Hematopoietic multipotent progenitor cell treated with erythropoietin and hydrocortisone succinate and interleukin-3 and kit ligand, for 8 days (in vitro differentiated cells): ENCODE measurements around the gene SHISAL1.

Experiments used
- DNase-seq: peaks from one replicate; pipeline ENCODE4 v3.0.0-alpha.2; 2015

Gene SHISAL1

DNA sequence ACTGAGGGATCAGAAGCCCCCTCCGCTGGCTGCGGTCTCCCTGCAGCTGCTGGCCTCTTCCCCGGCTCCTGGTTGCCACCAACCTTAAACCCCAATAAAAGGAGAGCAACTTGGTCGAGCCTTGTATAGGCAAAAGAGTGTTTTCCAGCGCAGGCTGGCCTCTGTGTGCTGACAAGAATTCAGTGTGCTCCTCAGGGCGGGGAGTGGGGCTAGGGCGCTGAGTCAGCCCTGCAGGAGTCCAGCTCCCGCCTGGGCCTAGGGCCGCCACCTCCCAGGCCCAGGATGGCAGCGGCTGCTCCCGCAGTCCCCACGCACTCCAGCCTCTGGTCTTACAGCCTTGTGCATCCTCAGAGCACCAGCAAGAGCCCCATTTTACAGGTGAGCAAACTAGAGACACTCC is at the start of gene SHISAL1:
Gene SHISAL1, minus strand, starts transcription at position 186 of the 400 bp plus-strand sequence. CDS start 12,006 bp downstream, outside the sequence.
- no peak for DNase-seq

- no peak for DNase-seq
Measured at GRCh38 chr22:44361391-44362126, 48.8 kb upstream of the SHISAL1 start.

DNA sequence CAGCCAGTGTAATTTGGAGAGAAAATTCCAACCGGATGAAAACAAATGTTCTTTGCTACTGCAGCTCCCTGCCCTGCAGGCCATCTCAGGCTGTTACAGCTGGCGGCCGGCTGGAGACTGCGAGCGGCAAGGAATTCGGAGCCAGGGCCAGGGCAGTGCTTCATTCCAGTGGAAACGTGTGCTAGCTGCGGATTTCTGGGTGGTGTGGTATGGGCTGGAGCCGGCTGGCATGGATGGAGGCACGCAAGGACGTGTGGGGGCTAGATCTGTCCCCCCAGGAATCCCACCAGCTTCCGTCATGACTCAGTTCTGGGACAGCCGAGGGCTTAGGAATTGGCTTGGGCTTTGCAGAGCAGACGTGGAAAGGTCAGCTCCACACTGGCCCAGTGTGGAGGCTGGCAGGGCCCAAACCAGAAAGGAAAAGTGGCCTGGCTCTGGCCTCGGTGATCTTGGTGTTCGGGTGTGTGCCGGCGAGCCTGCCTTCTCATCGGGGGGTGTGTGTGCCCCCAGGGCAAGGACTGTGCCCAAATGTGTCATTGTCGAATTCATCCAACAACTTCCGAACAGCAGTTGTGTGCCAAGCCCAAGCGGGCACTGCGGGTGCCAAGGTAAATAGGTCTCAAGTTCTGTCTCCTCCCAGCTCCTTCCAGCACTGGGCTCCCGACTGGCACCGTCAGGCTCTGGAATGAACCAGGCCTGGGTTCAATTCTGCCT is 48.1 kb upstream of the SHISAL1 start:
- no peak for DNase-seq

DNA sequence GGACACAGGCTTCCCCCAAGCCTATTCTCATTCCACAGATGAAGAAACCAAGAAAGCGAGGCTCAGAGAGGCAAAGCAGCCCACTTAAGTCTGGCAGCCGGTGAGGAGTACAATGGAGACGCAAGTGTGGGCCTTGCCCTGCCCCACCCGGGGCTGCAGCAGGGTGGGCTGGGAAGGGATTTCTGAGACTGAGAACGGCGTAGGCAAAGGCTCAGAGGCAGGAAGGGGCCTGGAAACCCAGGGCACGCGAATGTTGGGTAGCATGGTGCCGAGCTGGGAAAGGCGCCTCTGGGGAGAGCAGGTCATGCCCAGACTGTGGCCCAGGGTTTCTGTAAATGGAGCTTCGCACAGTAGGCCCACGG is 47.5 kb upstream of the SHISAL1 start:
- DNase-seq: no peak

- no peak for DNase-seq
Measured at GRCh38 chr22:44359496-44360110, 46.9 kb upstream of the SHISAL1 start.

- no peak for DNase-seq
Measured at GRCh38 chr22:44358709-44359440, 46.1 kb upstream of the SHISAL1 start.

DNA sequence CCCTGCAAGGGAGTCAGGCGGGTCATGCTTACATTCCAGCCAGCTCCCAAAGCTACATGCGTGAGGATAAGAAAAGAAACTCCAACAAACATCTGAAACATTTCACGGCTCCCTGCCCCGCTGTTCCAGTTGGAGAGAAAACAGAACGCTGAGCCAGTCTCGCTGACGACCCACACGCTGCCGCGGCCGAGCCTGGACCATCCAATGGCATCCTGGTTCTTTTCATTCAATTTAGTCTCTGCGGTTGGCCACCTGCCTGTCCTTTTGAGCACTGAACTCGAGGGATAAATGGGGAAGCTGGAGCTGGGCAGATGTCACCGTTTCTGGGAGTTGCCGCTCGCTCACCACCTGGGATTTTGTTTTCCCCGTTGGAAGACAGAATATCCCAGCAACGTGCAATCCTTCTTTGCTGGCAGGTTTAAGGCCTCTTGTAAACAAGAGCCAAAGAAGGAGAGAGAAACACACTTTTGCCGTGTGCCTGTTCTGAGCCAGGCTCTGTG is 45.3 kb upstream of the SHISAL1 start:
- no peak for DNase-seq

DNA sequence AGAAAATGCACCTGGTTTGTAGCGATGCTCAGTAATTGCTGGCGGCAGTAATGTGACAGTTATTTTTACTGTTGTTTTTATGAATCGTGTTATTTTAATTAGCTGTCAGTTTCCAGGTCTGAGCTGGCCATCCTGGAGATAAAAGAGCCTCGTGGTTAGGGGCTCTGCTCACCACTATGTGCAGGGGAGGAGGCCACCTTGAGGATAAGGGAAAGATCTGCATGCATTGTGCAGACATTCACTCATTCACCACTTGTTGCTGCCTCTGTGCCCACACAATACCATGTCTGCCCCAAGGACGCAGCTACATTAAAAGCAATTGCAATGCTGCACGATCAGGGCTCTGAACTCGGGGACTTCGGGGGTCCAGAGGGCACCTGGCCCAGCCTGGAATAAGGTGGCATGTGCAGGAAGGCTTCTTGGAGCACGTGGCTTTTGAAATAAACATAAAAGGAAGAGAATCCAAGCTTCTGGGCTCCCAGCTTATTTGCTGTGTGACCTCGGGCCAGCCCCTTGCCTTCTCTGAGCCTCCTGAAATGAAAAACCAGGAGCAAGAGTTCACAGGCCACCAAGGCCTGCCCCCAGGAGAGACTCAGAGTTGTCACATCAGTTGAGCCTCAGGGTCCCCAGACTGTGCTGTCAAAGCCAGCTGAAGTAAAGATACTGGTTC is 44.7 kb upstream of the SHISAL1 start:
- DNase-seq: no peak

GRCh38 chr22:44355716-44356070 is 42.9 kb upstream of the SHISAL1 start:
- DNase-seq: no peak

GRCh38 chr22:44354288-44354687 is 41.5 kb upstream of the SHISAL1 start:
- no peak for DNase-seq

- DNase-seq: no peak
Measured at GRCh38 chr22:44353041-44353440, 40.3 kb upstream of the SHISAL1 start.

DNA sequence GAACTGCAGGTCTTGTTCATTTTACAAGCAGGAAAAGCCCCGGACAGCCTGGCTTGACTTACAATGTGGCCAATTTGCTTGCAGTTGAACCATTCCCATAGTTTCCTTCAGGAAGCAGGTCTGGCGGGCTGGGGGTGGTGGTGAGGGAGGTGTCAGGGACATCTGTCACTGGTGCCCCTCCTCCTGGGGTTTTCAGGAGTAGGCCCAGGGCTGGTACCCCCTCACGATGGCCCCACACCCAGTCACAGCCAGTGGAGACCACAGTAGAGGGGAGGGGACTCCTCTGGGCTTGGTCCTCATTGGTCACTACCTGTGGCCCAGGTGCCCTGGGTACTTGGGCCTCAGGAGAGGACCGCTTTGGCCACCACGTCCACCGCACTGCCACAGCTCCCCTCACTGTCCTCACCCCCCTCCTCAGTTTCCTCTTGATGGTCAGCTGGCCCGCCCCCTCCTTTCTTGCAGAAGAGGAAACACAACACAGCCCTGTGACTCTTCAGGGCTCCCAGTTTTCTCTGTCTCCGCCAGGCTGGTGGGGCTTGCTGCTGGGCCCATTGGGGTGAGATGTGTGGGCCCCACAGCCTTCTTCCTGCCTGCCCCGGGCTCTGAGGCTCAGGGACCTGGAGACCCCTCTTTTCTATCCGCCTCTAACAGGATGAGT is 39.8 kb upstream of the SHISAL1 start:
- DNase-seq: no peak

DNA sequence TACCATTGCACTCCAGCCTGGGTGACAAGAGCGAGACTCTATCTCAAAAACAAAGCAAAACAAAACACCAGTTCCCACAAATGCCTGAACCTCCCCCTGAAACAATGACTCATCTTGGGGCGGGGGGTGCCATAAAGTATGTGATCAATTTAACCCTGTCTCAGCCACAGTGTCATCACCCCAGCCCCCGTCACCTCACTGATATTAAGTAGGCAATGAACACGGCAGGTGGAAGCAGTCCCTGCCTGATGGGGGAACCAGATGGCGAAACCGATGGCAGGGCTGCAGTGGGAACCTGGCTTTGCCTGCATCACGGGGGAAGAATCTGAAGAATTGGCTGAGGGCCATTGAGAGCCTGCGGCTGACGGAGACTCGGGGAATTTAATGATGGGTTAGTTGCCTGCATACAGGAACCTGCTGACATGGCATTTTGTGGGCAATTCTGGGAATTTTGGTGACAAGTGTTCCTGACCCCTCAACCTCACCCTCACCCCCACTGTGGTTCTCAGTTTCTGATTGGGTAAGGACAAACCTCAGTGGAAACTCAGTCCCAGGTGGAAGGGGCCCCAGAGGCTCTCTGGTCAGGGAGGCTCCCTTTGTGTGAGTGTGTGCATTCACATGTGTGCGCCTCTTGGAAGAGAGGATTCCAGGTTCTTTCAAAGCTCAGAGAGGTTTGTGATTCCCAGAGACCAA is 39.1 kb upstream of the SHISAL1 start:
- no peak for DNase-seq

DNA sequence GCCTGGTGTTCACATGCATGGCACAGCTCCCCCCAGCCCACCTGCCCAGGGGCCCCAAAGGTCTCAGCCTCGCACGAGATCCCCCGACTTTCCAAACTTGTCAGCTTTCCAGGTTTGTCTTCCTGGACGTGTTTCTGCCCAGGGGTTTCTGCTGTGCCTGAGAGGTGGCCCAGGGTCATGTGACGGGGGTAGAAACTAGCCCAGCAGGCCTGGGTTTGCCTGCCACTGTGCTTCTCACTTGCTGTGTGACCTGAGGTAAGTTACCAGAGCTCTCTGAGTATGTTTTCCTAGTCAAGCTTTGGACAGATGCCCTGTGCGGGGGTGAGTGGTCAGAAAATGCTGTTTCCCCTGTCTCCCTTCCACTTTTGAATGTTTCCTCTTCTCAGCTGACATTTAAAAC is 38.3 kb upstream of the SHISAL1 start:
- DNase-seq: no peak

DNA sequence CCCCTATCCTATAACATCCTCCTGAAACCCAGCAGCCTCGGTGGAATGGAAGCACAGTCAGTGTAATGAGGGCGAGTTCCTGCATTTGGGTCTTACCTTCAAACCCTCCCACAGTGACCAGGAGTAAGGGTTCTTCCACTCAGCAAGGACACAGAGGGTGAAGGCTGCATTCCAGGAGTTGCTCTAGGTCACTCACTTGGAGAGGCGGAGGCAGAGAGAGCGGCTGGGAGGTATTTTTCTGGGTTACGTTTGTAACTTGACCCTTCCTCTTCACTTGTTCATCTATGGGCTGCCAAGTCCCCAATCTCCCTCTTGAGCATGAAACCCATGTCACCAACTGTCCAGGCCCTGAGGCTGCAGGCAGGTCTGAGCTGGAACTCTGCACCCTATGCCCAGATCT is 36.8 kb upstream of the SHISAL1 start:
- DNase-seq: no peak

DNA sequence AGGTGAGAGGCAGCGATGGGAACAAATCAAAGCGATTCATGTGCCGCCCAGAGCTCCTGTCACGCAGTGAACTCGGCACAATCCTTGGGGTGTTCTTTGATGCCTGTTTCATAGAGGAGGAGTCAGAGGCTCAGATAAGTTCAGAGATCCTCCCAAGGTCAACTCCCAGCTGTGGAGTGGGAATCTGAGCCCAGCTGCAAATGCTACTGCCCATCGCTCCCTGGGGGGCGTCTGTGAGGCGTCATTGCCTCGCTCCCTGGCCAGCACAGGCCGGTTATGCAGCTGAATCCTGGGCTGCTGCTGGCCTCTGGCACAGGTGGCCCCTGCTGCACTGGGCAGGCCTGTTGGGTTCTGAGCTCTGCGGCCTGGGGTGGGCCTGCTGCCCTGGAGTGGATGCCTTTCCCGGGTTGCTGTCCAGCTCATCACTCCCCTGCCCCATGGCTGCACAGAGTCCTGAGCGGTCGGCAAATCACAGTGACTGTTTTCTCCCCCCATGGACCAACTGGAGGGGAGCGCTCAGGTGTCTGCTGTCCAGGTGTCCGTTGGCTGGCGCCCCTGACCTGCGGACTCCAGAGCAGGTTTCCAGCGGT is 36.3 kb upstream of the SHISAL1 start:
- DNase-seq: no peak

DNA sequence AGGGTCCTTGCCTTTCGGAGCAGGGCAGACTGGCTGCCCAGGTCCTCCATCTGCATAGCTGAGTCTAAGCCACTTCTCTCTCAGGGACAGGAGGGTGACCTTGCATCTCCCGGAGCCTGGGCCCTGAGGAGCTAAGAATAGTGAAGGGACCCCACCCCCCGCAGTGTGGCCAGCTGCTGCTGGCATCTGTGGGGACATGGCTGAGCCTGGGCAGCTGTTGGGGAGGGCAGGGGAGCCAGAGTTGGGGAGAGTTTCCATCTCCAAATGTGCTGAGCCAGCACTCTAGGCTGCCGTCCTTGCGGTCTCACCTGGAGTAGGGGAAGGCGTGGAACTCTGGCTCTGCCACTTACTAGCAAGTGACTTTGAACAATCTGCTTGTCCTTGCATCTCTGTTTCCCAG is 34.8 kb upstream of the SHISAL1 start:
- DNase-seq: no peak

DNA sequence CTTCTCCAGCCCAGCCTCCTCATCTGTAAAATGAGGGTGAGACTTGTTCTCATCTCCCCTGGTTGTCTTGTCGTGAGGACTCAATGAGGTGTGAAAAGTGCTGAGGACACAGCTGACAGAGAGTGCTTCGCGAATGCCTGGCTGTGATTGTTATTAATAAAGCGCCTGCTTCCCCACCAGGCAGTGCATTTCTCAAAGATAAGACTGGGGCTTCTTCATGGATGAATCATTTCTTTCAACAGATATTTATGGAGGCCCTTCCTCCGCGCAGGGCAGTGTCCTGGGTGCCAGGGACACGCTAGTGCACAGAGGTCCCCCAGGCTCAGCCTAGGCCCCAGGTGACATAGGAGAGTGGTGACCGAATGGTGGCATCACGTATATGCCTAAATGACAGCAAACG is 34.3 kb upstream of the SHISAL1 start:
- DNase-seq: no peak

DNA sequence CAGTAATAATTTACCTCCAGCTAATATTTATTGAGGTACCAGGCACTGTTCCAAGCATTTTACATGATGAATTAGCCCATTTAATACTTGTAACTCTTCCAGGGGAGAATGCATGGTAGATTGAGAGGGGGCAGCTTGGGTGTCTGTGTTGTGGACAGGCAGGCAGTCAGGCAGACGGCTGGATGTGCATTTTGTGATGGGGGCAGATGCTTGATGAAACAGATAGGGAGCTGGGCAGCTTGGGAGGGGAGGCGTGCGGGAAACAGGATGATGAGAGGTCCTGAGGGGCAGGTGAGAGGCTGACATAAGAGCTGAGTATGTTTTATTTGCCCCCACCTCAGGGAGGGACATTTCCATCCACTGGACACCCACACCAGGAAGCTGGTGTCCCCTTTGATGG is 33.1 kb upstream of the SHISAL1 start:
- no peak for DNase-seq

GRCh38 chr22:44344407-44344806 is 31.7 kb upstream of the SHISAL1 start:
- no peak for DNase-seq

DNA sequence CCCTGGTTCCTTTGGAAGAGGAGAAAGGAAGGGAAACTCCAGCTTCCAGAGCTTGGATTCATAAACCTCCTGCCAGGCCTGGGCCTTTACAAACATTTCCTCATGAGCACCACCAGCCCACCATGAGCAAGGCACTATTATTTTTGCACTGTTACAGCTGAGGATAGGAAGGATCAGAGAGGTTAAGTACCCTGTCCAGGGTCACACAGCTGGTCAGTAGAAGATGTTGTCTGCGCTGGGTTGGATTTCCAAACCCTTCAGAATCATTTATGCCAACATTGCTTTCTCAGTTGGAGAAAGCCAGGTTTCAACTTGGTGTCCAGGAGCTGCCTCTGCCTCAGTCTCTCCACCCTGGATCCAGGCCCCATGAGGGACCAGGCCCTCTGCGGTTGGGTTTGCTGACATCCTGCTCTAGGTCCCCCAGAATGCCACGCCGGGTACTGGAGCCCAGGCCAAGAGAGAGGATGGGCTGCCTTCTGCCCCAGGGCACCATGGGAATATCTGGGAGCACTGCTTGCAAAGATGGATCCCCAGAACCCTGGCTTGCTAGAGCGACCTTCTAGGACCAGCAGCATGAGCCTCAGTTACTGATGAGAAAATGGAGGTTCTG is 29.7 kb upstream of the SHISAL1 start:
- DNase-seq: no peak
